ENCODE data around the gene COL16A1. TPM values are rescaled to one million over a fixed set of nuclear protein-coding genes. Genes with fewer than 3 reads are reported as not detected.

Gene COL16A1
- total RNA-seq, 1 donor from 2014 or later: 0.22 TPM

- Histone ChIP-seq H3K9ac (no peak overlapping the region), H3K4me3 (no peak overlapping the region), H3K36me3 (no peaks in the 10 kb centered on the region), H3F3A (ENCODE audit: low read depth) (peaks cover 5% of the 10 kb centered on the region), H4K20me1 (ENCODE audit: low read depth) (peaks cover 12% of the 10 kb centered on the region), H3K9me3 (ENCODE audit: low read depth) (no peaks in the 10 kb centered on the region), H2AFZ (replicated peaks) (no peak overlapping the region), H3K79me2 (ENCODE audit: low read depth) (no peaks in the 10 kb centered on the region), H3K27me3 (no peaks in the 10 kb centered on the region), H3K4me1 (peaks cover 23% of the 10 kb centered on the region), H3K4me2 (no peak overlapping the region), H3K27ac (no peak overlapping the region)
- H3K27ac Mint-ChIP-seq: no peak overlapping the region
- H3K36me3 Mint-ChIP-seq: no peaks in the 10 kb centered on the region
- peaks cover 7% of the 10 kb centered on the region for H3K27me3 Mint-ChIP-seq (ENCODE audit: insufficient read depth, low read depth)
- no peak overlapping the region for H3K4me3 Mint-ChIP-seq
- H3K9me3 Mint-ChIP-seq: no peaks in the 10 kb centered on the region
- H3K4me1 Mint-ChIP-seq: peaks cover 58% of the 10 kb centered on the region
- no peak for DNase-seq (ENCODE audit: low spot score)
- TF ChIP-seq EZH2 (IDR thresholded peaks at IDR 0.05): no peak
- no peak for TF ChIP-seq EZH2phosphoT487 (IDR thresholded peaks at IDR 0.05)
- TF ChIP-seq, protein P1, sequence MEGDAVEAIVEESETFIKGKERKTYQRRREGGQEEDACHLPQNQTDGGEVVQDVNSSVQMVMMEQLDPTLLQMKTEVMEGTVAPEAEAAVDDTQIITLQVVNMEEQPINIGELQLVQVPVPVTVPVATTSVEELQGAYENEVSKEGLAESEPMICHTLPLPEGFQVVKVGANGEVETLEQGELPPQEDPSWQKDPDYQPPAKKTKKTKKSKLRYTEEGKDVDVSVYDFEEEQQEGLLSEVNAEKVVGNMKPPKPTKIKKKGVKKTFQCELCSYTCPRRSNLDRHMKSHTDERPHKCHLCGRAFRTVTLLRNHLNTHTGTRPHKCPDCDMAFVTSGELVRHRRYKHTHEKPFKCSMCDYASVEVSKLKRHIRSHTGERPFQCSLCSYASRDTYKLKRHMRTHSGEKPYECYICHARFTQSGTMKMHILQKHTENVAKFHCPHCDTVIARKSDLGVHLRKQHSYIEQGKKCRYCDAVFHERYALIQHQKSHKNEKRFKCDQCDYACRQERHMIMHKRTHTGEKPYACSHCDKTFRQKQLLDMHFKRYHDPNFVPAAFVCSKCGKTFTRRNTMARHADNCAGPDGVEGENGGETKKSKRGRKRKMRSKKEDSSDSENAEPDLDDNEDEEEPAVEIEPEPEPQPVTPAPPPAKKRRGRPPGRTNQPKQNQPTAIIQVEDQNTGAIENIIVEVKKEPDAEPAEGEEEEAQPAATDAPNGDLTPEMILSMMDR (IDR thresholded peaks at IDR 0.05): no peak
Measured at GRCh38 chr1:31748365-31748764, 44.5 kb upstream of the COL16A1 start.

DNA sequence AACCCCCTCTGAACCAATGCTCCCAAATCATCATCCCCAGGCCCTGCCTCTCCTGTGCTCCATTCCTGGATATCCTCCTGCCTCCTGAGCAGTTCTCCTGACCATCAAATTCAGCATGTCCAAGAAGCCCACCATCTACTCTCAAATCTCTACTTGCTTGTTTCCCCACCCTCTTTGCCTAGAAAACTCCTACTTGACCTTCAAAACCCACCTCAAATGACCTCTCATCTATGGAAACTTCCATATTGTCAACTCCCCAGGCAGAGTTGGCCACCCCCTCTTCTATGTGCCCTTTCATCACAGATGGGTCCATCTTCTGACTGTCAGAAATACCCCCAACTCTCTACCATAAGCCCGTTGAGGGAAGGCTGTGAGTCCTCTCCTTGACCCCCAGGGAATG is 43.5 kb upstream of the COL16A1 start:
- Histone ChIP-seq H3F3A (ENCODE audit: low read depth) (peaks cover 5% of the 10 kb centered on the region), H2AFZ (replicated peaks) (no peak overlapping the region), H3K4me3 (no peak overlapping the region), H4K20me1 (ENCODE audit: low read depth) (peaks cover 12% of the 10 kb centered on the region), H3K9me3 (ENCODE audit: low read depth) (no peaks in the 10 kb centered on the region), H3K79me2 (ENCODE audit: low read depth) (no peaks in the 10 kb centered on the region), H3K4me2 (no peak overlapping the region), H3K27me3 (no peaks in the 10 kb centered on the region), H3K4me1 (peaks cover 22% of the 10 kb centered on the region), H3K9ac (no peak overlapping the region), H3K36me3 (no peaks in the 10 kb centered on the region), H3K27ac (no peak overlapping the region)
- peak overlapping the region; percentile 2 for H3K27ac Mint-ChIP-seq
- H3K4me1 Mint-ChIP-seq: peaks cover 53% of the 10 kb centered on the region
- TF ChIP-seq EZH2phosphoT487 (IDR thresholded peaks at IDR 0.05) (no peak), EZH2 (IDR thresholded peaks at IDR 0.05) (no peak)
- TF ChIP-seq, protein P1 (IDR thresholded peaks at IDR 0.05): no peak
- no peaks in the 10 kb centered on the region for H3K36me3 Mint-ChIP-seq
- DNase-seq (ENCODE audit: low spot score): no peak
- no peaks in the 10 kb centered on the region for H3K9me3 Mint-ChIP-seq
- no peak overlapping the region for H3K4me3 Mint-ChIP-seq
- H3K27me3 Mint-ChIP-seq (ENCODE audit: insufficient read depth, low read depth): peaks cover 8% of the 10 kb centered on the region

GRCh38 chr1:31746687-31747086 is 42.9 kb upstream of the COL16A1 start:
- Mint-ChIP-seq H3K27me3 (ENCODE audit: insufficient read depth, low read depth) (peaks cover 8% of the 10 kb centered on the region), H3K9me3 (no peaks in the 10 kb centered on the region), H3K4me3 (no peak overlapping the region), H3K4me1 (peaks cover 48% of the 10 kb centered on the region), H3K36me3 (no peaks in the 10 kb centered on the region), H3K27ac (peak overlapping the region; percentile 38)
- Histone ChIP-seq H3K27me3 (no peaks in the 10 kb centered on the region), H2AFZ (replicated peaks) (no peak overlapping the region), H3K27ac (no peak overlapping the region), H3K4me2 (peak overlapping the region; percentile 0), H3K4me3 (no peak overlapping the region), H3F3A (ENCODE audit: low read depth) (peaks cover 5% of the 10 kb centered on the region), H4K20me1 (ENCODE audit: low read depth) (peaks cover 12% of the 10 kb centered on the region), H3K36me3 (no peaks in the 10 kb centered on the region), H3K9me3 (ENCODE audit: low read depth) (no peaks in the 10 kb centered on the region), H3K79me2 (ENCODE audit: low read depth) (no peaks in the 10 kb centered on the region), H3K9ac (no peak overlapping the region), H3K4me1 (peaks cover 20% of the 10 kb centered on the region)
- DNase-seq (ENCODE audit: low spot score): no peak
- TF ChIP-seq, protein P1 (IDR thresholded peaks at IDR 0.05): no peak
- TF ChIP-seq EZH2 (IDR thresholded peaks at IDR 0.05): no peak
- no peak for TF ChIP-seq EZH2phosphoT487 (IDR thresholded peaks at IDR 0.05)
